Ishikawa (cell line): ENCODE measurements around the gene NHLH1.

Experiments used
- NFIC ChIP-seq: IDR thresholded peaks from 2 replicates; pipeline ENCODE4 v1.6.1; 2012
- TEAD4 ChIP-seq: IDR thresholded peaks from 2 replicates; pipeline ENCODE4 v1.6.1; 2012
- USF1 ChIP-seq: IDR thresholded peaks from 2 replicates; pipeline ENCODE4 v1.6.1; 2012
- TF ChIP-seq, protein P1 (sequence below): IDR thresholded peaks from 2 replicates; pipeline ENCODE4 v1.6.1; 2012; ENCODE audit warnings: low read depth, mild to moderate bottlenecking

GRCh38 chr1:160404094-160404493 lies 37.2 kb downstream of the NHLH1 start:
- TF ChIP-seq USF1 (no peak), TEAD4 (no peak), NFIC (no peak)
- TF ChIP-seq, protein P1, sequence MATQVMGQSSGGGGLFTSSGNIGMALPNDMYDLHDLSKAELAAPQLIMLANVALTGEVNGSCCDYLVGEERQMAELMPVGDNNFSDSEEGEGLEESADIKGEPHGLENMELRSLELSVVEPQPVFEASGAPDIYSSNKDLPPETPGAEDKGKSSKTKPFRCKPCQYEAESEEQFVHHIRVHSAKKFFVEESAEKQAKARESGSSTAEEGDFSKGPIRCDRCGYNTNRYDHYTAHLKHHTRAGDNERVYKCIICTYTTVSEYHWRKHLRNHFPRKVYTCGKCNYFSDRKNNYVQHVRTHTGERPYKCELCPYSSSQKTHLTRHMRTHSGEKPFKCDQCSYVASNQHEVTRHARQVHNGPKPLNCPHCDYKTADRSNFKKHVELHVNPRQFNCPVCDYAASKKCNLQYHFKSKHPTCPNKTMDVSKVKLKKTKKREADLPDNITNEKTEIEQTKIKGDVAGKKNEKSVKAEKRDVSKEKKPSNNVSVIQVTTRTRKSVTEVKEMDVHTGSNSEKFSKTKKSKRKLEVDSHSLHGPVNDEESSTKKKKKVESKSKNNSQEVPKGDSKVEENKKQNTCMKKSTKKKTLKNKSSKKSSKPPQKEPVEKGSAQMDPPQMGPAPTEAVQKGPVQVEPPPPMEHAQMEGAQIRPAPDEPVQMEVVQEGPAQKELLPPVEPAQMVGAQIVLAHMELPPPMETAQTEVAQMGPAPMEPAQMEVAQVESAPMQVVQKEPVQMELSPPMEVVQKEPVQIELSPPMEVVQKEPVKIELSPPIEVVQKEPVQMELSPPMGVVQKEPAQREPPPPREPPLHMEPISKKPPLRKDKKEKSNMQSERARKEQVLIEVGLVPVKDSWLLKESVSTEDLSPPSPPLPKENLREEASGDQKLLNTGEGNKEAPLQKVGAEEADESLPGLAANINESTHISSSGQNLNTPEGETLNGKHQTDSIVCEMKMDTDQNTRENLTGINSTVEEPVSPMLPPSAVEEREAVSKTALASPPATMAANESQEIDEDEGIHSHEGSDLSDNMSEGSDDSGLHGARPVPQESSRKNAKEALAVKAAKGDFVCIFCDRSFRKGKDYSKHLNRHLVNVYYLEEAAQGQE, result no peak
